Stomach smooth muscle (tissue), 2 donors: Measurements from ENCODE around the gene SMIM9.

Source experiments
- H3K27ac ChIP-seq: one replicate; pipeline ENCODE4 v1.7.0; 2013; ENCODE audit warnings: mild to moderate bottlenecking, low read length, inconsistent platforms
- H3K27me3 ChIP-seq, 2 donors: one replicate each; pipeline ENCODE4 v1.7.0; 2013; ENCODE audit warnings: low read length in 2 of 2; ENCODE audit not compliant: insufficient read depth in 2 of 2, control insufficient read depth in 1 of 2
- H3K36me3 ChIP-seq, 2 donors: one replicate each; pipeline ENCODE4 v1.7.0; 2013; ENCODE audit warnings: low read length in 2 of 2; ENCODE audit not compliant: control insufficient read depth in 2 of 2, insufficient read depth in 2 of 2
- H3K4me1 ChIP-seq: one replicate; pipeline ENCODE4 v1.7.0; 2013; ENCODE audit warnings: low read length; ENCODE audit not compliant: control insufficient read depth, insufficient read depth
- H3K4me3 ChIP-seq, 2 donors: one replicate each; pipeline ENCODE4 v1.7.0; 2013; ENCODE audit warnings: low read length in 2 of 2
- H3K9ac ChIP-seq, 2 donors: one replicate each; pipeline ENCODE4 v1.7.0; 2013; ENCODE audit warnings: low read length in 2 of 2, mild to moderate bottlenecking in 1 of 2
- H3K9me3 ChIP-seq, 2 donors: one replicate each; pipeline ENCODE4 v1.7.0; 2013; ENCODE audit warnings: low read length in 2 of 2; ENCODE audit not compliant: control insufficient read depth in 2 of 2
- donor health status: healthy.
- donor health status: Pancreatic carcinoma.

SMIM9 gene

GRCh38 chrX:154779261-154779660, 55.2 kb downstream of the SMIM9 start:
- H3K36me3 ChIP-seq: peaks cover 19 to 33% of the 10 kb centered on the region in 2 donors
- no peaks in the 10 kb centered on the region for H3K4me1 ChIP-seq
- H3K9ac ChIP-seq: no peak overlapping the region
- H3K4me3 ChIP-seq: no peak overlapping the region
- no peak overlapping the region for H3K27ac ChIP-seq
- no peaks in the 10 kb centered on the region for H3K27me3 ChIP-seq
- H3K9me3 ChIP-seq: no peaks in the 10 kb centered on the region

GRCh38 chrX:154776753-154777152, 57.7 kb downstream of the SMIM9 start:
- Histone ChIP-seq H3K36me3 (peaks cover 24 to 38% of the 10 kb centered on the region in 2 donors), H3K27ac (no peak overlapping the region), H3K27me3 (no peaks in the 10 kb centered on the region), H3K9ac (no peak overlapping the region), H3K9me3 (no peaks in the 10 kb centered on the region), H3K4me1 (no peaks in the 10 kb centered on the region), H3K4me3 (no peak overlapping the region)

- Histone ChIP-seq H3K4me1 (no peaks in the 10 kb centered on the region), H3K36me3 (peaks cover 24 to 36% of the 10 kb centered on the region in 2 donors), H3K9ac (no peak overlapping the region), H3K4me3 (no peak overlapping the region), H3K9me3 (no peaks in the 10 kb centered on the region), H3K27me3 (no peaks in the 10 kb centered on the region), H3K27ac (no peak overlapping the region)
Measured at GRCh38 chrX:154775419-154776349, 58.8 kb downstream of the SMIM9 start.

DNA sequence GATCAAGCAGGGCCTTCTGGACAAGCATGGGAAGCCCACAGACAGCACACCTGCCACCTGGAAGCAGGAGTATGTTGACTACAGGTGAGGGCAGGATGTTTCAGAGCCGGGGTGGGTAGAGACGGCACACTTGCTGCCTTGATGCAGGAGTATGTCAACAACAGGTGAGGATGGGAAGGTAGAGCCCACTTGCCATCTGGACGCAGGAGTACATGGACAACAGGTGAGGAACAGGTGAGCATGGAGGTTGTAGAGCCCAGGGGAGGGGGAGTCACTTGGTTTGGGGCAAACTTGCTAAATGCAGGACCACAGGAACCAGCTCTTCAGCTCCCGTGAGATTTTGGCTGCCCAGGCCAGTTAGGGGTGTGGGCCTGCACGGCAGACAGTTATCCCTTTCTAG, 59.8 kb downstream of the SMIM9 start:
- Histone ChIP-seq H3K27me3 (no peaks in the 10 kb centered on the region), H3K9me3 (no peaks in the 10 kb centered on the region), H3K9ac (no peak overlapping the region), H3K36me3 (peaks cover 24 to 36% of the 10 kb centered on the region in 2 donors), H3K27ac (no peak overlapping the region), H3K4me3 (no peak overlapping the region), H3K4me1 (no peaks in the 10 kb centered on the region)
